Measurements from ENCODE around the gene HACE1.
"Not testable (repeated sequence)": the region's sequence is repeated elsewhere in the genome, so short reads cannot be mapped to it uniquely, and the experiment has no call there.

Gene HACE1

DNA sequence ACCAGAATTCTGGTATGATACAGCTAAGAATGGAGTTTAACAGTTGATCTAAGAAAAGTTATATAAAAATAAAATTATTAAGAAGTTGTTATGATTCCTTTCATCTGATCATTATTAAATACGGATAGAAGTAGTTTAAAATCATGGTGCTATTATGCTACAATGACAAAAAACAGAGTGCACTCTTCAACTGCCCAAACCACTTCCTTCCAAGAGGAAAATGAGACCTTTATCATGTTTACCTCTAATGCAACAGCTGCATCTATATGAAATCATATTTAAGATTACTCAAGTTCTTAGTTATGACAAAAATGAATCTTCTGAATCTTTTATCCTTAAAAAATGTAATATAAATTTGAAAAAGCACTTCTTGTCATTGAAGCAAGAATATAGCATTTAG is 31.2 kb downstream of the HACE1 start:
- DNase-seq (ENCODE audit: low read depth in 2 of 2) = no peak
- TF ChIP-seq, protein P1, sequence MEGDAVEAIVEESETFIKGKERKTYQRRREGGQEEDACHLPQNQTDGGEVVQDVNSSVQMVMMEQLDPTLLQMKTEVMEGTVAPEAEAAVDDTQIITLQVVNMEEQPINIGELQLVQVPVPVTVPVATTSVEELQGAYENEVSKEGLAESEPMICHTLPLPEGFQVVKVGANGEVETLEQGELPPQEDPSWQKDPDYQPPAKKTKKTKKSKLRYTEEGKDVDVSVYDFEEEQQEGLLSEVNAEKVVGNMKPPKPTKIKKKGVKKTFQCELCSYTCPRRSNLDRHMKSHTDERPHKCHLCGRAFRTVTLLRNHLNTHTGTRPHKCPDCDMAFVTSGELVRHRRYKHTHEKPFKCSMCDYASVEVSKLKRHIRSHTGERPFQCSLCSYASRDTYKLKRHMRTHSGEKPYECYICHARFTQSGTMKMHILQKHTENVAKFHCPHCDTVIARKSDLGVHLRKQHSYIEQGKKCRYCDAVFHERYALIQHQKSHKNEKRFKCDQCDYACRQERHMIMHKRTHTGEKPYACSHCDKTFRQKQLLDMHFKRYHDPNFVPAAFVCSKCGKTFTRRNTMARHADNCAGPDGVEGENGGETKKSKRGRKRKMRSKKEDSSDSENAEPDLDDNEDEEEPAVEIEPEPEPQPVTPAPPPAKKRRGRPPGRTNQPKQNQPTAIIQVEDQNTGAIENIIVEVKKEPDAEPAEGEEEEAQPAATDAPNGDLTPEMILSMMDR (IDR thresholded peaks at IDR 0.05; ENCODE audit: low read depth, low read length) = no peak
- no peak overlapping the region for H3K4me3 ChIP-seq (replicated peaks in 1 of 2; ENCODE audit: low read depth in 2 of 2, low read length in 2 of 2)

DNA sequence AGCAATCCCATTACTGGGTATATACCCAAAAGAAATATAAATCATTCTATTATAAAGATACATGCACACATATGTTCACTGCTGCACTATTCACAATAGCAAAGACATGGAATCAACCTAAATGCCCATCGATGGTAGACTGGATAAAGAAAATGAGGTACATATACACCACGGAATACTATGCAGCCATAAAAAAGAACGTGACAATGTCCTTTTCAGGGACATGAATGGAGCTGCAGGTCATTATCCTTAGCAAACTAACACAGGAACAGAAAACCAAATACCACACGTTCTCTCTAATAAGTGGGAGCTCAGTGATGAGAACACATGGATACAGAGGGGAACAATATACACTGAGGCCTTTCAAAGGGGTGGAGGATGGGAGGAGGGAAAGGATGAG is 38.9 kb downstream of the HACE1 start:
- not testable (repeated sequence) for H3K4me3 ChIP-seq (replicated peaks in 1 of 2; ENCODE audit: low read depth in 2 of 2, low read length in 2 of 2); DNase-seq (ENCODE audit: low read depth in 2 of 2)

GRCh38 chr6:104816125-104816524 is 43.6 kb downstream of the HACE1 start:
- no peak for DNase-seq (ENCODE audit: low read depth in 2 of 2)
- TF ChIP-seq, protein P1 (IDR thresholded peaks at IDR 0.05; ENCODE audit: low read depth, low read length) = no peak

DNA sequence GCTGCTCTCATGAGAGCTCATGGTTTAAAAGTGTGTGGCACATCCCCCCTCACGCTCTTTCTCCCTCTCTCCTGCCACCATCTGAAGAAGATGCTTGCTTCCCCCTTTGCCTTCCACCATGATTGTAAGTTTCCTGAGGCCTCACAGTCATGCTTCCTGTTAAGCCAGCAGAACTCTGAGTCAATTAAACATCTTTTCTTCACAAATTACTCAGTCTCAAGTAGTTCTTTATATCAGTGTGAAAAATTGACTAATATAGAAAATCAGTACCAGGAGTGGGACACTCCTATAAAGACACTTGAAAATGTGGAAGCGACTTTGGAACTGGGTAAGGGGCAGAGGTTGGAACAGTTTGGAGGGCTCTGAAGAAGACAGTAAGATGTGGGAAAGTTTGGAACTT is 45.0 kb downstream of the HACE1 start:
- TF ChIP-seq, protein P1 (IDR thresholded peaks at IDR 0.05; ENCODE audit: low read depth, low read length) = no peak
- no peak for DNase-seq (ENCODE audit: low read depth in 2 of 2)
- H3K4me3 ChIP-seq (replicated peaks in 1 of 2; ENCODE audit: low read depth in 2 of 2, low read length in 2 of 2) = no peak overlapping the region

More at GRCh38 chr6:104816125-104816524, 43.6 kb downstream of the HACE1 start:
- H3K4me3 ChIP-seq (replicated peaks in 1 of 2; ENCODE audit: low read depth in 2 of 2, low read length in 2 of 2) = no peak overlapping the region

DNA sequence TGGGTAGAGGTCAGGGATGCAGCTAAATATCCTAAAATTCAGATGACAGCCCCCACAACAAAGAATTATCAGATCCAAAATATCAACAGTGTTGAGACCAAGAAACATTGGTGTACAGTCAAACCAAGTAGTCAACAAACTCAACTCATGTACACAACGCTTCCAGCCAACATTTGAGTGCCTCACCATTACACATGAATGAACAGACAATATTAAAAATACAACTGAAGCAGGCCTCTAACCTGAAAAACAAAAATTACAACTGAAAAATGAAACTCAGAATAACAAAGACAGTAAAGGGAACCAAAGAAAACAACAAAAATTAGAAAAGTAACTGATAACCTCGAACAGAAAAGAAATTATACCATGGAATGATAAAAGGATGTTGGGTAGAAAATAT is 46.2 kb downstream of the HACE1 start:
- no peak overlapping the region for H3K4me3 ChIP-seq (replicated peaks in 1 of 2; ENCODE audit: low read depth in 2 of 2, low read length in 2 of 2)
- TF ChIP-seq, protein P1 (IDR thresholded peaks at IDR 0.05; ENCODE audit: low read depth, low read length) = no peak
- DNase-seq (ENCODE audit: low read depth in 2 of 2) = no peak

- TF ChIP-seq, protein P1 (IDR thresholded peaks at IDR 0.05; ENCODE audit: low read depth, low read length) = no peak
- no peak for DNase-seq (ENCODE audit: low read depth in 2 of 2)
- no peak overlapping the region for H3K4me3 ChIP-seq (replicated peaks in 1 of 2; ENCODE audit: low read depth in 2 of 2, low read length in 2 of 2)
Measured at GRCh38 chr6:104809116-104809515, 50.6 kb downstream of the HACE1 start.

DNA sequence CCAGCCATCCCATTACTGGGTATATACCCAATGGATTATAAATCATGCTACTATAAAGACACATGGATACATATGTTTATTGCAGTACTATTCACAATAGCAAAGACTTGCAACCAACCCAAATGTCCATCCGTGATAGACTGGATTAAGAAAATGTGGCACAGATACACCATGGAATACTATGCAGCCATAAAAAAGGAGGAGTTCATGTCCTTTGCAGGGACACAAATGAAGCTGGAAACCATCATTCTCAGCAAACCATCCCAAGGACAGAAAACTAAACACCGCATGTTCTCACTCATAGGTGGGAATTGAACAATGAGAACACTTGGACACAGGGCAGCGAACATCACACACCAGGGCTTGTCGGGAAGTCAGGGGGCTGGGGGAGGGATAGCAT is 54.4 kb downstream of the HACE1 start:
- DNase-seq (ENCODE audit: low read depth in 2 of 2) = not testable (repeated sequence)

DNA sequence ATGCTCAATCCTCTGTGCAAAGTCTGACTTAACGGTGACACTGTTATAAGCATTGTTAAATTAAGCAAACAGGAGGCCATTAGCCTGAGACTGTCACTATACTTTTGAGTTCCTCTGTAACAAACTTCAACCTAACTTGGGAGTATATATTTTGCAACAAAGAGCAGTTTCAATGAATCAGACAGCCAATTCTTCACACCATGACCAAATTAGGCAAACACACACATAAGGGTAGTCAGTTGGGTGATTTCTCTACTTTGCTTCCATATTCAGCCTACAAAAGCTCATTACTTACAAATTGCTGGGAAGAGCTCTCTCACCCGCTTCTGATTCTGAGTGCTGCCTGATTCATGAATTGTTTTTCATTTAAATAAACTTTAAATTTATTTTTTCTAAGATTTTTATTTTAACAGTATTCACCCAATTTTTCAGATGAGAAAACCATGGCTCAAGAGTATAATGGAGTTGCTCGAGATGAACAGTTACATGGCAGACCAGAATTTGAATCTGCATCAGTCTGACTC is 60.5 kb downstream of the HACE1 start:
- TF ChIP-seq, protein P1 (IDR thresholded peaks at IDR 0.05; ENCODE audit: low read depth, low read length) = no peak
- no peak overlapping the region for H3K4me3 ChIP-seq (replicated peaks in 1 of 2; ENCODE audit: low read depth in 2 of 2, low read length in 2 of 2)
- peak in 1 of 2 donors; percentile 13 for DNase-seq (ENCODE audit: low read depth in 2 of 2)

More for the DNA sequence above, 54.4 kb downstream of the HACE1 start:
- not testable (repeated sequence) for H3K4me3 ChIP-seq (replicated peaks in 1 of 2; ENCODE audit: low read depth in 2 of 2, low read length in 2 of 2)

Data from cardiac fibroblast (primary cell).